GM19025 (cell line): Measurements from ENCODE around the gene PTPRN2.

Source experiments
- ATAC-seq: cut with Tn5 transposase; IDR thresholded peaks from one replicate; pipeline ENCODE4 v1.9.1; 2021; ENCODE audit warnings: mild to moderate bottlenecking, low read depth, moderate library complexity; ENCODE audit not compliant: unreplicated experiment

PTPRN2 gene

DNA sequence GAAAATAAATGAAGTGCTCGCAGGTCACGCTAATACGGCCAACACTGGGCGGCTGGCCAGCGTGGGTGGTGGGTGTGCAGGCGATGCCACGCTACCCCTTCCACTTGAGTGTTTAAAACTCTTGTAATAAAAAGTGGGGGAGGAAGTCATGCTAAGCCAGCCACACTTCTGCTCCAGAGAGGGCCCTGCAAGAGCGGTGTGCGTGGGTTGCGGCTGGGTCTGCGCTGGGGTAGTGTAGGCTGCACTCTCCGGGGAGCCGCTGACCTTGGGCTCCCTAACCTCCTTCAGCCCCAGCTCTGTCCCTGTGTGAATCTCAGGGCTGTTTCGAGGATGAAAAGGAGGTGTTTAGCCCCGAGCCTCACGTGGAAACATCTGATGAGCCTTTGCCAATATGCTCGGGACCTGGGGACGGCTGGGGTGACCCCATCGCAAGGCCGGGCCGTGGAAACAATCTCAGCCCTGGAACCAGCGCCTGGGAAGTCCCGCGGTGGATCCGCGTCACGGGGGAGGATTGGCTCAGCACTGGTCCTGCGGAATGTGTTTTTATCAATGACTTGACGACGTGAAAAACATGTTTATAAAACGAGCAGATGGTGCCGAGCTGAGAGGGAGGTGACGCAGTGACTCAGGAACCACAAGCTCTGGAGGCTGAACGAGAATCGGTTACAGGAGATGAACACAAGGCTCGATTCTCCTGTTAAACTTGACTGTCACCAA is 972.4 kb downstream of the PTPRN2 start:
- no peak for ATAC-seq

DNA sequence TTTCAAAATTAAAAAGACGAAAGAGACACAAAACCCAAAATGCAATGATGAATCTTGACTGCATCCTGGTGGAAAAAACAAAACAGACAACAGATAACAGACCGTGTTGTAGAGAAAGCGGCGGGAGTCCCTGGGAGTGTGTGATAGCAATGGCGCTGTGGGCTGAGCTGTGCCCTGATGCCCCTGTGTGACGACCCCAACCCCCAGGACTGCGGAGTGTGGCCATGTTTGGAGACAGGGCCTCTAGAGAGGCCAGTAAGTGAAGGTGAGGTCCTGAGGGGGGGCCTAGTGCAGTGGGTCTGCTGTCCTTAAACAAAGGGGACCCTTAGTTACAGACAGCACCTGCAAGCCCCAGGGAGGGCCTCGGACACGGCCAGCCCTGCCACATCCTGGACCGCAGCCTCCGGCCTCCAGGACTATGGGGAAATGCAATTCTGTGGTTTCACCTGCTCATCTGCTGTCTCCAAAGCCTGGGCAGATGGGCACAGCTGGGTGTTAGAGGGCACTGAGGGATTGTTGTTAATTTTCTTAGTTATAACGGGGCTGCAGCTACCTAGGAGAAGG is 973.1 kb downstream of the PTPRN2 start:
- no peak for ATAC-seq

DNA sequence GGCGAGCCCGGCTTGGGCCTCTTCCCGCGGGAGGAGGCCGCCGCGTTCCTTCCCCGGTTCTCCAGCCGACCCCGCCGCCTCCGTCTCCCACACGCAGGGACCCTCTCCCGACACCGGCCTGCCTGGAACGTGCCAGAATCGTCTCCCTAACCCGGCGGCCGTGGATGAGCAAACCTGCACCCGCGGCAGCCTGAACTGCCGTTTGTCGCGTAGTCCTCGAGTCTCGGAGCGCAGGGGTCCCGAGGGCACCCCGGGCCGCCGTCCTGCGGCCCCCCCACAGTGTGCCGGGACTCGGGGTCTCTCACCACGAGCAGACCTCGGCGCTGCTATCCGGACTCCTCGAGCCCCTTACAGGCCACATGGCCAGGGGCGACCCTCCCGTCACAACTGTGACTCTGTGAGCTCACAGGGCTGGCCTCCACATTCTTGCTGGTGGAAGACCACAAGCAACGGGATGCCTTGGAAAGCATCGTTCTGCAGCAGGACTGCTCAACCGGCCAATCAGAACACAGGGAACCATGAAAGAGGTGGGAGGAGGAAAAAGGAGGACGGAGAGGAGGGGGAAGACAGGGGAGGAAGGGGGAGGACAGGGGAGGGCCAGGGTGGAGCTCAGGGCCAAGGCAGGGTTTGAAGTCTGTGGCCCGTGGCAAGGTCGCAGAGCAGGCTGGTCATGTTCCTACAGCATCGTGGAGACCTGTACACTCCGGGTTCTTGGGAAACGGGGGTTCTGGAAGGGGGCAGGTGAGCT is 973.9 kb downstream of the PTPRN2 start:
- ATAC-seq, result no peak

DNA sequence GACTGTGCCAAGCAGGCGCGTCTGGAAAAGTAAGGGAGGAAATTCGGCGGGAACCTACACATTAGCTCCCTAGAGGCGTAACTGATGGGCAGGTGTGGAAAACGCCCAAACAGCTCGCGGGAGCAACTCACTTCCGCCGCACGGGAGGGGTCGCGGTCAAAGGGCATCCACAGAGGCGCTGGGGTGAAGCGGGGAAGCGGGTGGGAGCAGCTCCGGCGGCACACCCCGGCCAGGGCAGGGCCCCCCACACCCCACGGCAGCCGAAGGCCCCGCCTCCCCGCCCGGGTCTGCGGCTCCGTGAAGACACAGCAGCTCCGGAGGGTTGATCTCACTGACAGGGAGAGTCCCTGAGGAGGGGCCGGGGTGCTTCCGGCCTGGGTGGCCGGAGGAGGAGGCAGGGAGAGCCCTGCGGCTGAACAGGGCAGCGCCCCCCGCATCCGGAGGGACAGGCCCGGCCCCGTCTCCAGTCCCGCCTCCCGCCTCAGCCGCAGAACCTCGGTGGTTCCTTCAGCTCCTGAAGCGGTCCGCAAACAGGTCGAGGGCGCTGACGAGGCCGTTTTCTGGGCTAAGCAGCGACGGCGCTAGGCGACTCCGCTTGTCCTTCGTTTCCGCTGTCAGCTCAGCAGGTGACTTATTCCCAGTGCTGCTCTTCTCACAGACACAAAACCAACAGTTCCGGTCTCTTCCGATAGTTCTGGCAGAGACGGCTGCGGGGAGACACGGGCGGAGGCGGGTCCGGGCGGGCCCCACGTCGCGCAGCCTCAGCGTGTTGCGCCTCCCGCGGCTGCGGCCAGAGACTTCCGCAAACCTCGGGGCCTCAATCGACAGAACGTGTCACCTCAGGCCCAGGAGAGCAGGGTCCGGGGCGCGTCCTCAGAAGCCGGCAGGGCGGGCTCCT is 974.7 kb downstream of the PTPRN2 start:
- ATAC-seq, result no peak

DNA sequence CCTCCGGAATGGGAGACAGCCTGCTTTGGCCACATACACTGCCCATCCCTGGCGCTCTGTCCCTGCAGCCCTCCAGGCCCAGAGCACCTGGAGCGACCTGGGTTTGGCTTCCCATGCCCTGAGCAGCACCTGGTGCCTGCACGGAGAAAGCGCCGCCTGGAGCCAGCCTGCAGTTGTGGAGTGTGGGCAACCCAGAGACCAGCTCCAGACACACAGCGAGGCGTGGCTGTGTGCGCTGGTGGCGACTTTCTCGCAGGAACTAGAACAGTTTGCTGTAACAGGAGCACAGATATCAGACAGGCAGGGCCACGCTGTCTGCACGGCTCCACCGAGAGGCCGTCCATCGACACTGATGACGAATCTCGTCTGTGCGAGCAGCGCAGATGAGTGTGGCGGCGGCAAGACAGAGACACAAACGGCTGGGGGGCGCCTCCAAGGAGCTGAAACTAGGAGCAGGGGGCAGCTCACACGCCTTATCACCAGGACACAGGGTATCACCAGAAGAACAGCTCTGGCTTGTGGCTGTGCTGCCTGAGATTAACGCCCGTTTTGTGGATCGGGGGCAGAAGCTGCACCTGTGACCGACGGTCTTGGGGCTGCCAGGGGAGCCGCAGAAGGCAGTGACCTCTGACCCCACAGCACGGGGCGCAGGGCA is 975.5 kb downstream of the PTPRN2 start:
- no peak for ATAC-seq

DNA sequence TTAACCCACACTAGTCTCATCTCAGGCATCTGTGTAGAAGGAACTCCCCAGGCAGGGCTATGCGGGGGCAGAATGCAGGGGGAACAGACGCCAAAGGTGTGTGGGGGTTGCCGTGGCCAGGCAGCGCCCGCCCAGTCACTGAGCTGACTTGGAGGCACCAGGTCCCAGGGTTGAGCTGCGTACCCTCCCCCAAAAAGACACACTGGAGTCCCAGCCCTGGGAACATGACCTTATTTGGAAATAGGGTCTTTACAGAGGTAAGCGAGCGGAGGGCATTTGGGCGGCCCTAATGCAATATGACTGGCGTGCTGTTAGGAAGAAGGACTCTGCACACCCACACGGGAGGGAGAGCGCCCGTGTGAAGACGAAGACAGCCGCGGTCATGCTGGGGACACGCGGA is 976.3 kb downstream of the PTPRN2 start:
- no peak for ATAC-seq

DNA sequence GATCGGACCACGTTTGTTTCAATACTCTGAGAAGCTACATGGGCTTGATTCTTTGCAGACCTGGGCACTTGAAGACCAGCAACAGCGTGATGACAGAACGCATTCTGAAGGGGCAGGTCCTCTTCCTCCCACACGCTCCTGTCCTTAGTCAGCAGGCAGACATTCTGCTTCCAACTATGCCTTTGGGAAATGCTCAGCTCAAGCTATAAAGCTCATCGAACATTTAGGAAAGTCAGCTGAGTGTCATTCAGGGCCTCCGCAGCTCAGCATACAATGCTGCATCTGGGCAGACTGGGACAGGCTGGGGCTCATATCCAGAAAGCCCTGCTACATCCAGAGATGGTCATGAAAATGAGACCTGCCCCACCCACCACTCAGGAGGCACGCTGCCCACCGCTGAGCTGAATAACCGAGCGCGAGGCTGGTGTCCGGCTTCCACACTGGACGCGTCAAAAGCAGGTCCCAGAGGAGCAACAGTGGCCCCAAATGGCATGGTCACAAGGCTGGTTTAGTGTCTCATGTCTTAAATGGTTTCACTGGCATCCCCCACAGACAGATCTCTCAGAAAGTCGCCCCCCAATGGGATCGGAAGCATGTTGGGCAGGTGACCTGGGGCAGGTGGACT is 976.8 kb downstream of the PTPRN2 start:
- no peak for ATAC-seq

DNA sequence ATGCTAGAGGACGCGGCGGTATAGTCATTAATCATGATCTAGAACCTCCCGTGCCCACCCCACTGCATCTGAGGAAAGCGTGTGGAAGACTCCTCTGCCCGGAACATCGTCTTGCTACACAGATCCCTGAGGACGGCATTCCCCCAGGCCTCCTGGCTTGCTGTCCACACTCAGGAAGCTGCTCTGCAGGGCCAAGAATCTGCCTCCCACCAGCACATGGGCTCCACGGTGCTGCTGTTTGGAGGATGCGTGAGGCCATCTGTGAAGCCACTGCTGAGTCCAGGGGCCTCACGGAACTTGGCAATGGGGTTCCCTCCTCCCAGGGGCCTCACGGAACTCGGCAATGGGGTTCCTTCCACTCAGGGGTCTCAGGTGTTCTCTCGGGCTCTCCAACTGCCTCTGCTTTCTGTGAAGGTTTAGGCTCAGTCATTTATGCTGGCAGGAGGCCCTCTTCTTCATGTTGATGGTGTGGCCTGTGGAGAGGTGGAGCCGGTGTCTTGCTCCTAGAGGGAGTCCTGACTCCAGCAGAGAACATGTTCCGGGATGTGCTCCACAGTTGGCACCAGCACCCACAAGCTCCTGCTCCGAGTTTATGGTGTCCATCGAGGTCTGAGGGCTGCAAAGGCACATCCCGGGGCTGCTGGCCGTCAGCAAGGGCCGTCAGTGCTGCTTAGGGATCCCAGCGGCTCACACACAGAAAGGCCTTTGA is 977.5 kb downstream of the PTPRN2 start:
- ATAC-seq, result no peak

DNA sequence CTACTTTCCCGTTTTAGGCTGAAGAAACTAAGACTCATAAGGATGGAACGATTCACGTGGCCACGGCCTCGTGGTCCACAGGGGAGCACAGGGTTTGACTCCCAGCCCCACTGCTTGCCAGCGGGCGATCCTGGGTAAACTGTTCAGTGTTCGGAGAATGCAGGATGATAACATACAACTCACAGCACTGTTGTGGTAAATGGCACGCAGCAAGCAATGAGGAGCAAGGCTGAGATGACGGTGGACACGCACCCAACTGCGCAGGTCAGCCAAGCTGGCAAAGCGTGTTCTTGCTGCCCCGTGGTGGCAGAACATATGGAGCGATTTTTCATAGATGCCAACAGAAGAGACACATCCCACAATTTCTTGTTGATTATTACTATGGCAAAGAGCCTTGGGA is 978.1 kb downstream of the PTPRN2 start:
- ATAC-seq, result no peak

DNA sequence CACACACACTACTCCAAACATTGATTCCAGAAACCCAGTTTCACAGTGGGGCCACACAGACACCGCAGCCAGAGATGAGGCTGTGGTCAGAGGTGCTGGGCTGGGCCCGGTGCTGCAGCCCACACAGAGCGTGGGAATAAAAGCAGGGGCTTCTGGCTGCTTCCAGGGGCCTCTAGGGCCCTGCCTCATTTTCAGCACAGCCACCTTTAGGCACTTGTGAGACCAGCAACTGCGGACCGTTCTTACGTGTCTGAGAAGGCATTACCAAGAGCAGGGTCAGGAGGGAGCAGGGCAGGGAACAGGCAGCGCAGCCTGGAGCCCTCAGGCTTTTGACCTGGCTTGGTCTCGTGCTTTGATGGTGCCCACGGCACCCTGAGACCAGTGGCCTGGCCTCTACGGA is 980.4 kb downstream of the PTPRN2 start:
- ATAC-seq, result no peak

DNA sequence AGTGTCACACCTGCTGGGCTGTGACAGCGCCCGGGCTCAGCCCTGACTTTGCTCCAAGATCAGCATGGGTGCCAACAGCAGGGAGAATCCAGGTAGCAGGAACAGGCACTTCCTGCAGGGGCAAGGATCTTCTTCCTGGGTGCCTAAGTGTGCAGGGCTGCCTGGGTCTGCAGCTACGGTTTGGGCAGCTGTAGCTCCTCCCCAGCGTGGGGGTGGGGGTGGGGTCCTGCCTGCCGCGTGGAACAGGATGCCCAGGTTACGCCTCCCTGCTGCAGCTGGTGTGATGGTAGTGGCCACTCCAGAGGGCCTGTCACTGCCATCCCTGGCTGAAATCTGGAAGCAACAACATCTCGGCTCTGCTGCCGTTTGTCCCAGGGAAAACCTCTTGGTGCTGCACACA is 981.5 kb downstream of the PTPRN2 start:
- no peak for ATAC-seq

DNA sequence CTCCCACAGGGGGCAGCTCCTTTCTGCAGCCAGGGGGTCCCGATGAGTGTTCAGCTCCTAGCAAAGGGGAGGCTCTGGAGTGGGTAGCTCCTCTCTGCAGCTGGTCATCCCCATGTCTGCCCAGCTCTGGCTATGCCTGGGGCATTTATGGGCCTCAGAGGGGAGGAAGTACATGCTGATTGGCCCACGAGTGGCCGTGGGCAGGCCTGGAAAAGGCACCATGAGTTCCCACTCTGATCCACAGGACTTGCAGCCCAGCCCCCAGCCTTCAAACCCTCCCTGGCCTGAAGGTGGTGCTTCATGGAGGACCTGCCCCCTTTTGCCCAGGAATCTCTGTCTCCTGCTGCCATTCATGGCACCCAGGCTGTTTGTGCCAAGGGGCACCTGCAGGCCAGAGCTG is 982.0 kb downstream of the PTPRN2 start:
- ATAC-seq, result no peak

DNA sequence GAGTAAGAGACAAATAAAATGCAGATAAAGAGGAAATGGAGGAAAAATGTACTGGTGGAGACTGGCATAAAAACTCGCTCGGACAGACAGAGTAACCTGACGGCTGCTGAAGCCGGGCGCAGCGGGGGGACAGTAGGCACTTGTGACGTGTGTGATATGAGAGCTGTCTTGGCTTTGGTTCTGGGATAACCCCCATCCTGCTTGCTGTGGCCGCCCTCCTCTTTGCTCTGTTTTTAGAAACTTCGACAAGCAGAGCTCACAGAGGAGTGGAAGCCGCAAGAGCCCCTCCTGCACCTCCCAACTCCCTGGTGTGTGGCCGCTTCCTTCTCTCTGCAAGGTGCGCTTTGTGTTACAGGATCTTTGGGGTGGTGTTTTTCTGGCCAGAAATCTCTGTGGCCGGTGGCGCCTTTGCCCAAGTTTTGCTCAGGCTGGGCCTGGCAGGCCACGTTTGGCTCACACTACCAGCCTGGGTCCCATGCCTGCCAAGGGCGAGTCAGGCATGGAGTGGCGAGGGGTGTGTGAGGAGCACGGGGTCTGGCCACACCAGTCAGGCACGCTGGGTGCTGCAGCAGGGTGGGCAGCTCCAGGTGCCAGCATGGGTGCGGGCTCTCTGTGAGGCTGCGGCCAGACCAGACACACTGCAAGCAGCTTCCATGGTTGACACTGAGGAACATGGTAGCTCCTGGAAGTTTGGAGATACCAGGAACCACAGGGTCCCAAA is 982.8 kb downstream of the PTPRN2 start:
- no peak for ATAC-seq

DNA sequence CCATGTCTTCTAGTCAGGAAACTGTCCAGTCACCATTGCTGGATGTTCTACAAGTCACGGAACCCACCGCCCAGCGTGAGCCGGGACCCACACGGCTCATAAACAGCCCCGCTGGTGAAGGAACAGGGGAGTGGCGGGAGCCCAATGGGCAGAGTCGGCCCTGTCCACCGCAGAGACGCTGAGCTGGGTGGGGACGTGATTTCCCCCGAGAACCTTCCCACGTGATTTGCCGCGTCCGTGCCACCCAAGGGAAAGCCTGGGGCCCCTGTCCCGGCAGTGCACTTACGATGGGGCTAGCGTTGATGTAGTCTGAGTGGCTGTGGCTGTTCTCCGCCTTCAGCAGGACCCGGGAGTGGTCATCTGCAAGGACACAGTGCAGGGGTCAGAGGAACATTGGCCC is 983.9 kb downstream of the PTPRN2 start:
- ATAC-seq, result no peak

DNA sequence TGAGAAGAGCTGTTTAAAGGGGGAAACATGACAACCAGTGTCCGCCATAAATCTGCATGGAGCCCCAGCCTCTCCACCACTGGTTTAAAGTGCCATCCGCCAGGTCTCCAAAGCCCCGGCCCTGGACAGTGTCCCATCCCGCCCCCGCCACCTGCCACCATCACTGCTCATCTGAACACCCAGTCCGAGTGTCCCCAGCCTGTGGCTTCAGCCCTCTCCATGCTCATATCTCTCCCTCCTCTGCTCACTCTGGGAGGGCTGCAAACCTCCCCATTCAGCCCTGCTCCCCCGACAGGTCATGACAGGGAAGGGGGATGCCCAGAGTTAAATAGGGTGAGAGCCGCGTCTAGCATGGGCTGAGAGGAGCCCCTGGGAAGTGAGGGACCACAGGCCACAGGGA is 984.6 kb downstream of the PTPRN2 start:
- no peak for ATAC-seq

DNA sequence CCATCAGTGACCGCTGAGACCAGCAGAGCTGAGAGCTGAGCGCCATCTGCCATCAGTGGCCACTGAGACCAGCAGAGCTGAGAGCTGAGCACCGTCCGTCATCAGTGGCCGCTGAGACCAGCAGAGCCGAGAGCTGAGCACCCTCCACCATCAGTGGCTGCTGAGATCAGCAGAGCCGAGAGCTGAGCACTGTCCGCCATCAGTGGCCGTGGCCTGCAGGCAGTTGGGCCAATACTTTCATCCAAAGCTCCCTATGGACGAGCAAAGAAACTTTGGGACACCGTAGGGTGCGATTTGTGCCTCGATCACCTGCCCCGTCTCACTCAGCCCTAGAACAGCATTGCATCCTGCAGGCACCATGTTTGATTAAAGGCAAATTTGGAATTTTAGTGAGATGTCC is 985.0 kb downstream of the PTPRN2 start:
- no peak for ATAC-seq

DNA sequence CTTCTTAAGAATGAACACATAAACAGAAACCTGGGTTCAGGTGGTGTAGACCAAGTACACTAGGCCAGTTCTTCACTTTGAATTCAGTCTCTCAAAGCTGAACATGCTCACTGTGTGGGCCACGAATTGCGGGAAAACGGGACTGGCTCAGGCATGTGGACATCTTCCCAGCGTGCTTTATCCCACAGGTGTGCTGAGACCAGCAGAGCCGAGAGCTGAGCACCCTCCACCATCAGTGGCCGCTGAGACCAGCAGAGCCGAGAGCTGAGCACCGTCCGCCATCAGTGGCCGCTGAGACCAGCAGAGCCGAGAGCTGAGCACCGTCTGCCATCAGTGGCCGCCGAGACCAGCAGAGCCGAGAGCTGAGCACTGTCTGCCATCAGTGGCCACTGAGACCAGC is 985.5 kb downstream of the PTPRN2 start:
- no peak for ATAC-seq

DNA sequence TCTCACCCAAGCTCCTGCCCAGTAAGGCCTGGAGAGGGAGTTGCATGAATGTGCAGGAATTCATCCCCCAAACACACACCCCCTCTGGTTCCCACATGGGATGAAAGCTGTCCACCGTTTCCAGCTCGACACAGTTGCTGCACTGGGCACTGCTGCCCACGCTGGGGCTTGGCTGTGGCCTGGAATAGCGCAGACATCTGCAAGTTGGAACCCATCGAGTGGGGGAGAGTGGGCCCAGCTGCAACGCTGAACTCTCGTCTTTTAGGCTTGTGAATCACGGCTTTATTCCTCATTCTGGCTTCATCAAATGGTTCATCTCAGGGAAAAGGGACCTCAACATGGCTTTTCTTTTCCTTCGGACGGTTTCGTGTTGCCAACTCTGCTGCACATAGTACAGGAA is 986.1 kb downstream of the PTPRN2 start:
- no peak for ATAC-seq

DNA sequence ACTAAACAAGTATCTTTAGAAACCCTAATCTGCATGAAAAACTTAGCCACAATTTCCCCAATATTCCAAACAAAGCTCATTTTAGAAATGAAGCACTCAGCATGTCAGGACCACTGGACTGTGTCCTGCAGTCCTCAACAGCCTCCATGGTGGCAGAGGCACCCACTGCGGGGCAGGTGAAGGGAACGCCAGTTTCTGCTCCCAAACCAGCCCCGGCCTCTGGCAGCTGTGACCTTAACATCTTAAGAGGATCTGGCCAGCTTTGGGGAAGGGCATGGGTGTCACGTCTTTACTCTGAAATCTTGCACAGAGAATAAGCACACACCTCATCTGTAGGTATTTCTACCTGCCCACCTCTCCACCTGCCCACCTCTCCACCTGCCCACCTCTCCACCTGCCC is 988.1 kb downstream of the PTPRN2 start:
- ATAC-seq, result no peak
